NCI-H1105 treated with DMSO at 0.1 percent for 48 hours (cell line): Measurements from ENCODE around the gene EVA1A.

Experiments
- DNase-seq: peaks from one replicate; lab custom pipeline; 2025; lab: John Stamatoyannopoulos, UW

Gene EVA1A

GRCh38 chr2:75589391-75590105 lies 28.8 kb upstream of the EVA1A start:
- no peak for DNase-seq

GRCh38 chr2:75587954-75588587 lies 27.3 kb upstream of the EVA1A start:
- peak; percentile 39 for DNase-seq

GRCh38 chr2:75586971-75587370 lies 26.2 kb upstream of the EVA1A start:
- peak; percentile 48 for DNase-seq

GRCh38 chr2:75582840-75583239 lies 22.1 kb upstream of the EVA1A start:
- DNase-seq = no peak

GRCh38 chr2:75580606-75581005 lies 19.9 kb upstream of the EVA1A start:
- no peak for DNase-seq

GRCh38 chr2:75580156-75580555 lies 19.4 kb upstream of the EVA1A start:
- DNase-seq = no peak

- no peak for DNase-seq
Observed at GRCh38 chr2:75579186-75579585, 18.4 kb upstream of the EVA1A start.

- DNase-seq = no peak
Observed at GRCh38 chr2:75577280-75577679, 16.5 kb upstream of the EVA1A start.

GRCh38 chr2:75574106-75574505 lies 13.4 kb upstream of the EVA1A start:
- DNase-seq = no peak

GRCh38 chr2:75573145-75573878 lies 12.6 kb upstream of the EVA1A start:
- peak; percentile 3 for DNase-seq

GRCh38 chr2:75571730-75572430 lies 11.1 kb upstream of the EVA1A start:
- no peak for DNase-seq

GRCh38 chr2:75570948-75571729 lies 10.4 kb upstream of the EVA1A start:
- no peak for DNase-seq

GRCh38 chr2:75570024-75570947 lies 9.5 kb upstream of the EVA1A start:
- DNase-seq = no peak

GRCh38 chr2:75569546-75569945 lies 8.8 kb upstream of the EVA1A start:
- no peak for DNase-seq

- no peak for DNase-seq
Observed at GRCh38 chr2:75568174-75568573, 7.4 kb upstream of the EVA1A start.

- DNase-seq = no peak
Observed at GRCh38 chr2:75565472-75566462, 5.0 kb upstream of the EVA1A start.

- no peak for DNase-seq
Observed at GRCh38 chr2:75564713-75565359, 4.1 kb upstream of the EVA1A start.

- DNase-seq = no peak
Observed at GRCh38 chr2:75564026-75564688, 3.4 kb upstream of the EVA1A start.
